ENCODE results near the gene KIF5A. TPM values are rescaled to one million over a fixed set of nuclear protein-coding genes. Genes with fewer than 3 reads are reported as not detected.
"Not testable (repeated sequence)": the region's sequence is repeated elsewhere in the genome, so short reads cannot be mapped to it uniquely, and the experiment has no call there.

Gene KIF5A
- total RNA-seq, 1 donor from 2014 or later = 5.6 TPM

GRCh38 chr12:57610554-57611107, 60.8 kb downstream of the KIF5A start:
- intact Hi-C loops (cut with DNase I) = no loop called here
- ATAC-seq (peak; percentile 68), DNase-seq (ENCODE audit: low spot score) (peak; percentile 82)

DNA sequence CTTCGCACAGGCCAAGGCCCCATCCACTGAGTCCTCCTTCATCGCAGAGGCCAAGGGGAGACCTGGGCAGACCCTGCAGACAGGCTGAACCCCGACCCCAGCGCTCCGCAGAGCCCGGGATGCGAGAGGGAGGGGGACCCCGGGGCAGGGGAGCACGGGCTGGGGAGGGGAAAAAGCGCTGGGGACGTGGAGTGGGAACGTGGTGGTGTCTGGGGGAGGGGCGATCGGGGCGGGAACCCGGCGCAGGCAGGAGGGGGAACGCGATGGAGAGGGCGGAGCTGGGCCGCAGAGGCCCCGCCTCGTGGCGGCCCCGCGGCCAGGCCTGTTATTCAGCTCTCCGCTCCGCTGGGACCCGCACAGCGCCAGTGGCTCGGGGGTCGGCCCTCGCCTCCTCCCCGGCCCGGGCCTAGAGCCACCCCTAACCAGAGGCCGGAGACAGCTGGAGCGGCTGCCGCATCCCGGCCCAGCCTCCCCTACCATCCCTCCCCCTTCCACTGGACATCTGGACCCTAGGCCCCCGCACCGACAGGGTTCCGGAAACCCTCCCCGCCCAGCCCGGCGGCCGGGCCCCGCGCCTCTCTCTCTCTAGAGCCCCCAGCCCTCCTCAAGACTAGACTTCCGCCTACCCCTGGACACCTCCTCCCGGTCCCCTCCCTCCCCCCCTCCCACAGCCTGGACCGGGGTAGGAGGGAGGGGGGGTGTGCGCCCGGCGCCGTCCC, 61.4 kb downstream of the KIF5A start, which contains the start of gene ARHGEF25:
ARHGEF25 (plus strand) TSS at position 328 of the 719 bp plus-strand sequence. CDS start 460 bp downstream, outside the sequence.
- DNase-seq (ENCODE audit: low spot score) = peak; percentile 89
- ATAC-seq = peak; percentile 88
- intact Hi-C loops (cut with DNase I) = no loop called here

GRCh38 chr12:57611827-57612710, 62.2 kb downstream of the KIF5A start:
- ATAC-seq (no peak), DNase-seq (ENCODE audit: low spot score) (no peak)
- intact Hi-C loops (cut with DNase I) = no loop called here

- intact Hi-C loops (cut with DNase I) = no loop called here
- DNase-seq (ENCODE audit: low spot score) = no peak
- ATAC-seq = no peak
Measured at GRCh38 chr12:57612711-57613426, 63.0 kb downstream of the KIF5A start.

GRCh38 chr12:57613427-57614109, 63.7 kb downstream of the KIF5A start:
- intact Hi-C loops (cut with DNase I) = no loop called here
- ATAC-seq = no peak

GRCh38 chr12:57614178-57614947, 64.5 kb downstream of the KIF5A start:
- ATAC-seq (no peak), DNase-seq (ENCODE audit: low spot score) (no peak)
- intact Hi-C loops (cut with DNase I) = no loop called here

More at GRCh38 chr12:57613427-57614109, 63.7 kb downstream of the KIF5A start:
- DNase-seq (ENCODE audit: low spot score) = no peak

- ATAC-seq (no peak), DNase-seq (ENCODE audit: low spot score) (no peak)
- intact Hi-C loops (cut with DNase I) = no loop called here
Measured at GRCh38 chr12:57614948-57615500, 65.2 kb downstream of the KIF5A start.

DNA sequence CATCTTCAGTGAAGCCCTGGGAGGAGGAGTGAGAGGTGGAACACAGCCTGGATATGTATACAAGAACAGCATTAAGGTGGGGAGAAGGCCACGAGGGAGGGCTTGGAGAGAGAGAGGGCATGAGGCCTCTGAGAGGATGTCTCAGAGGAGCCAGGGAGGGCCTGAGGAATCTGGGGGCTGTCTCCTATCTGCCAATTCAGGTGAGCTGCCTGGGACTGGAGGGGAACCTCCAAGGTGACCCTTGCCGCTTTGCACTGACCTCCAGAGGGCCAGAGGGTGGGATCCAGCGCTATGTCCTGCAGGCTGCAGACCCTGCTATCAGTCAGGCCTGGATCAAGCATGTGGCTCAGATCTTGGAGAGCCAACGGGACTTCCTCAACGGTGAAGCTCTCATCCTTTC, 65.8 kb downstream of the KIF5A start:
- intact Hi-C loops (cut with DNase I) = no loop called here
- DNase-seq (ENCODE audit: low spot score) = no peak

DNA sequence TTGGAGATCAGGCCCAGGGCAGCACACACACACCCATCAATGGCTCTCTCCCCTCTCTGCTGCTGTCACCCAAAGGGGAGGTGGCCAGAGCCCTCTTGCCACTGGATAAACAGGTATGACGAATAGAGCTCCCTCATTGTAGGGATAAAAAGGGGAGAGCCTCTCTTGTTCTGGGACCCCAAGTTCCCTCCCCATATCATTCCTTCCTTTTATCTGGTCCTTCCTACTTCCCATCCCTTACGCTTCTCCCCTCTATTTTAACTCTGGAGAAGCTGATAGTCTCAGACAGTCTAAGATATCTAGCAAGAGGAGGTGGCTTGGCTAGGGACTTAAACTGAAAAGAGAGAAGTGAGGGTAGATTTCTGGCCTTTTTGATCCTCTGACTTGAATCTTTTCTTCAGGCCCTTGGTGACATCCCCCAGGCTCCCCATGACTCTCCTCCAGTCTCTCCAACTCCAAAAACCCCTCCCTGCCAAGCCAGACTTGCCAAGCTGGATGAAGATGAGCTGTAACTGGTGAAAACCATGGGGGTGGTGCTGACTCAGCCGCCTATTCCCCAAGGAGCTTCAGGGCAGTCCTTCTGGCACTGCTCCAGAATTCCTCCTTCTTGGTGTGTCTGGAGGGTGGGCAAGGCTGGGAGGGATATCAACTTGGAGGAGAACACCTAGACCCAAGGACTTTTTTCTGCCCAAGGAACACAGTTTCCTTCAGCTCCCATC, 66.7 kb downstream of the KIF5A start:
- DNase-seq (ENCODE audit: low spot score) (no peak), ATAC-seq (no peak)
- intact Hi-C loops (cut with DNase I) = no loop called here

More for the DNA sequence above, 65.8 kb downstream of the KIF5A start:
- ATAC-seq = no peak

DNA sequence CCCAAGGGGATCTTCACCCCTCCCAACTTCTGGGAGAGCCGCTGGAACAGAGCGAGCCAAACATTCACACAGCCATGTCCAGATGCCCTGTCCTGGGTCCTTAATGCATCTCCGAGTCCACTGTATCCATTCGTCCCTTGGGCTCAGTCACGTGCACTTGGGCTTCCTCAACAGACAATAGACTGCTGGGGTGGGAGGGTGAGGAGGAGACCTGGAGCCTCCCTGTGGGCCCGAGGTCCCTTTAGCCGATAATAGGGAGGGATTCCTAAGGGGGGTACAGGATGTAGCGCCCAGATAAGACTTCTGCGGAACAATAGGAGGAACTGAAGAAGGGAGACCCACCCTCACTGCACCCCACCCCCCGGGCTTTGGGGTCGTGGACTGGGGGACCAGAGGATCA, 68.1 kb downstream of the KIF5A start:
- intact Hi-C loops (cut with DNase I) = no loop called here
- DNase-seq (ENCODE audit: low spot score) (no peak), ATAC-seq (no peak)

DNA sequence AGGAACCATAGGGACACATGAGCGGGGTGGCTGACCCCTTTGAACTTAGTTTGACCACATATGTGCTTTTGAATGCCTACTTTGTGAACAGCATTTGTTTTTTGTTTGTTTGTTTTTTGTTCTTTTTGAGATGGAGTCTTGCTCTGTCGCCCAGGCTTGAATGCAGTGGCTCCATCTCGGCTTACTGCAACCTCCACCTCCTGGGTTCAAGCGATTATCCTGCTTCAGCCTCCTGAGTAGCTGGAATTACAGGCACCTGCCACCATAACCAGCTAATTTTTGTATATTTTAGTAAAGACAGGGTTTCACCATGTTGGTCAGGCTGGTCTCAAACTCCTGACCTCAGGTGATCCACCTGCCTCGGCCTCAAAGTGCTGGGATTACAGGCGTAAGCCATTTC, 68.6 kb downstream of the KIF5A start:
- ATAC-seq; intact Hi-C loops (cut with DNase I); DNase-seq (ENCODE audit: low spot score): not testable (repeated sequence)

GRCh38 chr12:57618966-57619433, 69.2 kb downstream of the KIF5A start:
- ATAC-seq = no peak
- intact Hi-C loops (cut with DNase I) = no loop called here
- no peak for DNase-seq (ENCODE audit: low spot score)

- ATAC-seq (no peak), DNase-seq (ENCODE audit: low spot score) (no peak)
- intact Hi-C loops (cut with DNase I) = loop anchor here (5.0 kb wide), 1 partner anchor 37 kb away; no protein-coding TSS in a partner anchor
Measured at GRCh38 chr12:57619434-57620244, 69.8 kb downstream of the KIF5A start.

DNA sequence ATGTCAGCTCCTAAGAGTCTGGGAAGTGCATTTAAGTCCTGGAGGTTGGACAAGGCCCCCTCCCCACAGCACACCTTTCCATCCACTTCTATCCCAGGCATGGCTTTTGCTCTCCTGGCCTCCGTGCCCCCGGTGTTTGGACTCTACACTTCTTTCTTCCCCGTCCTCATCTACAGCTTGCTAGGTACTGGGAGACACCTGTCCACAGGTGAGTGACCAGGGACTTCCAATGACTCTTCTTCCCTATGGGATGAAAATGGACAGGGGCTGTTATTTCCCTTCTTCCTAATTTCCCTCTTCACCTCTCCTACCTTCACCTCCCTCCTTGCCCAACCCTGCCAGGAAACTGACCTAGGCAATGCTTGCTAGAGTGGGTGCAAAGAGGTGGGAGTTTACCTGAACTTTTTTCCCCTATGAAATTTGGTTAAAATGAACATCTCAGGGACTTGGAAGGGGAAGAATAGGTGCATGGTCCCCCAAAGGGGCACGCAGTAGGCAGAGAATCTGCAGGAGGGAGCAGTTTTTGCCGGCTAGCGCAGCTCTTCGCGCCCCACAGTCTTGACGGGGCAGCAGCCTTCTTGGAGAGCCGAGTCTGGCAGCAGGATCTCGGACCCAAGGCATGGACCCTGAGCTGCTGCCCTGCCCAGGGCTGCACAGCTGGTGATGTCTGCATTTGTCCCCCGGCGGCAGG, 70.5 kb downstream of the KIF5A start:
- intact Hi-C loops (cut with DNase I) = loop anchor here (5.0 kb wide), 1 partner anchor 38 kb away; no protein-coding TSS in a partner anchor
- DNase-seq (ENCODE audit: low spot score) = no peak

DNA sequence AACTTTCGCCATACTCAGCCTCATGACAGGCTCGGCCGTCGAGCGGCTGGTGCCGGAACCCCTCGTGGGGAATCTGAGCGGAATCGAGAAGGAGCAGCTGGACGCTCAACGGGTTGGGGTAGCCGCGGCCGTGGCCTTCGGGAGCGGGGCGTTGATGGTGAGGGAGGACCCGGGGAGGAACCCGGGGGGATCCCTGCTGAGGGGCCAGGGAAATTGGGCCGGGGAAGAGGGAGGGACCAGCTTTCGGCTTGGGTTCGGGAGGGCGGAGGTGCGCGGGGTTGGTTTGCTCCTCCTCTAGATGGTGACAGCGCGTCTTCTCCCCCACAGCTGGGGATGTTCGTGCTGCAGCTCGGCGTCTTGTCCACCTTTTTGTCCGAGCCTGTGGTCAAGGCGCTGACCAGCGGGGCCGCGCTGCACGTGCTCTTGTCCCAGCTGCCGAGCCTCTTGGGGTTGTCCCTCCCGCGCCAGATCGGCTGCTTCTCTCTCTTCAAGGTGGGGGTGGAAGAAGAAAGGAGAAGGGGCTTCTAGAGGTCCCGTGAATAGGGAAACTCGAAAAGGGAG, 71.2 kb downstream of the KIF5A start:
- ATAC-seq (peak; percentile 40), DNase-seq (ENCODE audit: low spot score) (no peak)
- intact Hi-C loops (cut with DNase I) = loop anchor here (5.0 kb wide), 1 partner anchor 39 kb away; no protein-coding TSS in a partner anchor

More for the DNA sequence above, 70.5 kb downstream of the KIF5A start:
- no peak for ATAC-seq

All from sciatic nerve (tissue), 2 donors.